GM12891 (cell line): ENCODE measurements around the gene SLC22A23.

ENCODE experiments used
- POLR2A ChIP-seq: IDR thresholded peaks from 2 replicates; pipeline ENCODE4 v1.6.1; 2011; ENCODE audit warnings: low read depth, low read length, control low read depth
- POLR2AphosphoS5 ChIP-seq: IDR thresholded peaks from 2 replicates; pipeline ENCODE4 v1.6.1; 2011; ENCODE audit warnings: low read depth, low read length, control low read depth
- POU2F2 ChIP-seq: IDR thresholded peaks from 2 replicates; pipeline ENCODE4 v1.6.1; 2011; ENCODE audit warnings: low read depth, mild to moderate bottlenecking, control low read depth, low read length, moderate library complexity
- SPI1 ChIP-seq: IDR thresholded peaks from 2 replicates; pipeline ENCODE4 v1.6.1; 2011; ENCODE audit warnings: low read depth, low read length, control low read depth
- TAF1 ChIP-seq: IDR thresholded peaks from 2 replicates; pipeline ENCODE4 v1.6.1; 2011; ENCODE audit warnings: low read depth, low read length, control low read depth

DNA sequence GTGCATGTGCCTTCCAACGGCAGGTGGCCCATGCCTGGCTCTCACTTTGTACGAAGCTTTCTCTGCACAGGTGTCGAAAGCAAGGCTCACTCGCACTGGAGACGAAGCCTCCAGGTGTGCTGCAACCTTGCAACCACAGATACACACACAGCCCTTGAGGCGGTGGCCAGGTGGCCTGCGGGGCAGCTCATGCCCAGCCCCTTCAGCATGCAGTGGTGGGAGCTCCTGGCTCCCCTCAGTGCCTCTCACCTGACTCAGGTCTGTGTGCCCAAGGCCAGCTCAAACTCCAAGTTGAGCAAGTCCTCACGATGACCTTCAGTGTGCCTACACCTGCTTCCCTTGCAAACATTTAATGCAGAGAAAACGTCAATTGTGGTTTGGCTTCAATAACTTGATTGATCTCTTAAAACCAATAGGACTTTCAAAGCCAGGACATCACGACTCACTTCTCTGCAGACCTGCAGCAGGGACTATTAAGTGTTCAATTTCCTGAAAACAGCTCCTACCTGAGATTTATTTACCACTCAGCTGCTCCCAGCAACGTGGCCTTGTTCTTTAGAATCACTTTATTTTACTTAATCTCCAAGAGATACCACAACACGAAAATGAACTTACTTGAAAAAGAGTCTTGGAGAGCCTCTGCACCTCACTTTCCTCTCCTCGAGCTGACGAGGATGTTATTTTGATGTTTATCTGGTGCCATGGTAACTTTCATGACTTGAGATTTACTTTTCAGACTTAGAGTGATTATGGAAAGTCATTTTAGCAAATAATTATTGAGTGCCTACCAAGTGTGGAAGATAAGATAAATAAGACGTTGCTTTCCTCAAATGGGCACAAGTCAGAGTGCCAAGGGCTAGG lies 86.3 kb downstream of the SLC22A23 start:
- TF ChIP-seq POLR2AphosphoS5 (no peak), TAF1 (no peak), POU2F2 (no peak), POLR2A (no peak), SPI1 (no peak)
